HG03521 (cell line): Measurements from ENCODE around the gene TOM1.

Experiments
- ATAC-seq: cut with Tn5 transposase; IDR thresholded peaks from one replicate; pipeline ENCODE4 v1.9.1; 2021; ENCODE audit warnings: mild to moderate bottlenecking, moderate library complexity; ENCODE audit not compliant: unreplicated experiment

TOM1 gene

GRCh38 chr22:35322126-35322525, 22.4 kb downstream of the TOM1 start:
- no peak for ATAC-seq

GRCh38 chr22:35322893-35323292, 23.2 kb downstream of the TOM1 start:
- no peak for ATAC-seq

GRCh38 chr22:35323305-35323704, 23.6 kb downstream of the TOM1 start:
- no peak for ATAC-seq

- ATAC-seq, result no peak
Measured at GRCh38 chr22:35324067-35324466, 24.4 kb downstream of the TOM1 start.

- no peak for ATAC-seq
Measured at GRCh38 chr22:35324762-35325161, 25.1 kb downstream of the TOM1 start.

GRCh38 chr22:35325209-35325608, 25.5 kb downstream of the TOM1 start:
- no peak for ATAC-seq

GRCh38 chr22:35326854-35327562, 27.3 kb downstream of the TOM1 start:
- ATAC-seq, result no peak

GRCh38 chr22:35327690-35328471, 28.2 kb downstream of the TOM1 start:
- ATAC-seq, result no peak

GRCh38 chr22:35328472-35328885, 28.8 kb downstream of the TOM1 start:
- no peak for ATAC-seq

- ATAC-seq, result no peak
Measured at GRCh38 chr22:35329114-35329847, 29.6 kb downstream of the TOM1 start.

- no peak for ATAC-seq
Measured at GRCh38 chr22:35330258-35330861, 30.7 kb downstream of the TOM1 start.

GRCh38 chr22:35332278-35332677, 32.6 kb downstream of the TOM1 start:
- no peak for ATAC-seq

- no peak for ATAC-seq
Measured at GRCh38 chr22:35333220-35333619, 33.5 kb downstream of the TOM1 start.

GRCh38 chr22:35334004-35334403, 34.3 kb downstream of the TOM1 start:
- ATAC-seq, result no peak

GRCh38 chr22:35335468-35335867, 35.8 kb downstream of the TOM1 start:
- ATAC-seq, result no peak

GRCh38 chr22:35335936-35336781, 36.5 kb downstream of the TOM1 start:
- ATAC-seq, result no peak

GRCh38 chr22:35337932-35338331, 38.2 kb downstream of the TOM1 start:
- ATAC-seq, result no peak

- no peak for ATAC-seq
Measured at GRCh38 chr22:35341090-35341874, 41.6 kb downstream of the TOM1 start.

GRCh38 chr22:35342390-35342789, 42.7 kb downstream of the TOM1 start:
- ATAC-seq, result no peak
